Thoracic aorta (tissue), 2 donors: ENCODE measurements around the gene MKNK1. TPM values are rescaled to one million over a fixed set of nuclear protein-coding genes. Genes with fewer than 3 reads are reported as not detected.
"Not testable (repeated sequence)": the region's sequence is repeated elsewhere in the genome, so short reads cannot be mapped to it uniquely, and the experiment has no call there.

Experiments
- ATAC-seq: fragments of 150-250 bp; one replicate; pipeline ENCODE4 v1.8.0; 2017; ENCODE audit warnings: low read depth; ENCODE audit not compliant: insufficient number of reproducible peaks, low FRiP score
- DNase-seq: peaks from one replicate; pipeline ENCODE4 v3.0.0-alpha.2; 2020; ENCODE audit warnings: low spot score
- H3K27ac ChIP-seq, 2 donors: fragments of 200-600 bp; sonication (generic); 1 replicate in 1 of 2; 2 replicates in 1 of 2; pipeline ENCODE4 v1.5.1; 2016; ENCODE audit warnings: mild to moderate bottlenecking in 2 of 2, moderate library complexity in 2 of 2
- H3K27me3 ChIP-seq: fragments of 200-600 bp; sonication (generic); replicated peaks from 2 replicates; pipeline ENCODE4 v1.6.0; 2016; ENCODE audit warnings: mild to moderate bottlenecking; ENCODE audit not compliant: insufficient read depth
- H3K36me3 ChIP-seq: fragments of 200-600 bp; sonication (generic); one replicate; pipeline ENCODE4 v1.5.1; 2016
- H3K4me1 ChIP-seq, 2 donors: fragments of 200-600 bp; sonication (generic); 1 replicate in 1 of 2; 2 replicates in 1 of 2; pipeline versions ENCODE4 v1.5.1 to v1.6.0; 2016; ENCODE audit warnings: low read depth in 2 of 2, mild to moderate bottlenecking in 1 of 2; ENCODE audit not compliant: control insufficient read depth in 1 of 2
- H3K4me3 ChIP-seq: fragments of 200-600 bp; sonication (generic); 2 replicates; pipeline ENCODE4 v1.5.1; 2016; ENCODE audit warnings: mild to moderate bottlenecking
- H3K9me3 ChIP-seq: fragments of 200-600 bp; sonication (generic); 2 replicates; pipeline ENCODE4 v1.5.1; 2016
- total RNA-seq, 2 donors: library from RNA; depleted of rRNA; stranded (reverse); fragments of >200 nt; gene quantifications; one replicate each; pipeline versions ENCODE4 v1.1.0 to v1.2.3, GENCODE V29; 2016
- TF ChIP-seq, protein P1 (sequence below): fragments of 200-600 bp; sonication (generic); IDR thresholded peaks from one replicate; pipeline ENCODE4 v1.5.1; 2019; ENCODE audit warnings: antibody characterized with exemption

Gene MKNK1
- total RNA-seq: 100 to 1,000 TPM in 1 of 2 donors, 10 to 100 TPM in 1; 95.9 to 118 TPM

DNA sequence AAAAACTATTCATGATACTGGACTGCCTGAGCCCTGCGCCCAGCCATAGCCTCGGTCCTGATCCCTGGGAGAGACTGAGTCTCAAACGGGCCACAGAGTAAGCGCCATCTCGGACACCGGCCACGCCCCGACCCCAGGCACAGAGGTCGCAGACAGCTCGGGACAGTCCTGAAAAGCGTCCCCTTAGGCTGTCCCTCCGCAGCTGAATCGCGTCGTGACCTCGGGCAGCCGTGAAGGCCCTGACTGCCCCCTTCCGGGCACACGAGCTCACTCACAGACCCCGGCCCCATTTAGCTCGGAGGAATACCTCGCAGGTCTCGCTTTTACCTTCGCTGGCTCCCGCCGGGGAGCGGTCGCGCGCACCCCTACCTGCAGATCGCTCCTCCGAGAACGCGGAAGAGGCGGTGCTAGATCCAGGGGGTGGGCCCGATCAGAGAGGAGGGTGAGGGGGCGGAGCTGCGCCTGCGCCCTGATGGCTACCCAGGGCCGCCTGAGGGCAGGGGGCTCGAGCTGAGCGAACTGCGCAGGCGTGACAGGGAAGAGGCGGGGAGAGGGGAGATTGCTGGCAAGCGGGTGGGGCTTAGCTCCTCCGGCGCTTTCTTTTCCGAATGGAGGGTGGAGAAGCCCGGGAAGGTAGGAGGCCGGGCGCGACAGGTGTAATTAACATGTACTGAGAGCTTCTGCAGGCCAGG is at the start of gene MKNK1:
Gene MKNK1 (minus strand): TSS at position 411 of the 692 bp plus-strand sequence. CDS start 20,941 bp downstream, outside the sequence.
- H3K36me3 ChIP-seq: peaks cover 3% of the 10 kb centered on the region
- no peaks in the 10 kb centered on the region for H3K27me3 ChIP-seq
- H3K9me3 ChIP-seq: no peaks in the 10 kb centered on the region
- peak; percentile 79 for DNase-seq
- H3K4me3 ChIP-seq: peak within 1 kb of the TSS; percentile 88
- ATAC-seq: peak; percentile 71
- TF ChIP-seq, protein P1, sequence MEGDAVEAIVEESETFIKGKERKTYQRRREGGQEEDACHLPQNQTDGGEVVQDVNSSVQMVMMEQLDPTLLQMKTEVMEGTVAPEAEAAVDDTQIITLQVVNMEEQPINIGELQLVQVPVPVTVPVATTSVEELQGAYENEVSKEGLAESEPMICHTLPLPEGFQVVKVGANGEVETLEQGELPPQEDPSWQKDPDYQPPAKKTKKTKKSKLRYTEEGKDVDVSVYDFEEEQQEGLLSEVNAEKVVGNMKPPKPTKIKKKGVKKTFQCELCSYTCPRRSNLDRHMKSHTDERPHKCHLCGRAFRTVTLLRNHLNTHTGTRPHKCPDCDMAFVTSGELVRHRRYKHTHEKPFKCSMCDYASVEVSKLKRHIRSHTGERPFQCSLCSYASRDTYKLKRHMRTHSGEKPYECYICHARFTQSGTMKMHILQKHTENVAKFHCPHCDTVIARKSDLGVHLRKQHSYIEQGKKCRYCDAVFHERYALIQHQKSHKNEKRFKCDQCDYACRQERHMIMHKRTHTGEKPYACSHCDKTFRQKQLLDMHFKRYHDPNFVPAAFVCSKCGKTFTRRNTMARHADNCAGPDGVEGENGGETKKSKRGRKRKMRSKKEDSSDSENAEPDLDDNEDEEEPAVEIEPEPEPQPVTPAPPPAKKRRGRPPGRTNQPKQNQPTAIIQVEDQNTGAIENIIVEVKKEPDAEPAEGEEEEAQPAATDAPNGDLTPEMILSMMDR: peak; percentile 24
- peaks cover 27 to 85% of the 10 kb centered on the region in 2 donors for H3K4me1 ChIP-seq
- peak within 1 kb of the TSS; percentile 75 to 78 for H3K27ac ChIP-seq

DNA sequence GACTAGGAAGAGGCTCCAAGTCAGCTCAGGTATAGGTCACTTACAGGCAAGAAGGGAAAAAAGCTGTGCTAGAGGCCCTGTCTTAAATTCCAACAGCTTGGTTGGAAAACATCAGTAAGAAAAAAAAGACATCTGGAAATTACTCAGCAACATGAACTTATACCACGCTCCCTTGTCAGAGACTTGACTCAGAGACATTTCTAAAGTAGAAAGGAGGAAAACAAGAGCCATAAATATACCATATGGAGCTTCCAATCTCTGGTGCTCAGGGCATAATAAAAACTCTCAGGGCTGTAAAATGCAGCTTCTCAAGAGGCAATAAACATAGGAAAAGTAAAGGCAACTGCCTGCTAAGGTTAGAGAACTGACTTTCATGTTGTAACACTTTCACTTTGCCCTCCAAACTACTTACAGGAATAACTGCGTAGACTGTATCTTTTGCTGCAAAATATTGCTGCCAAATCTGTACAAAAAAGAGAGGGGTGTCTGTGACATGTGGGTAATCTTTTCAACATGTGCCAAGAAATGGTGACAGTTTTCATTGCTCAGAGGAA is 49.4 kb upstream of the MKNK1 start:
- no peaks in the 10 kb centered on the region for H3K27me3 ChIP-seq
- H3K4me1 ChIP-seq: no peaks in the 10 kb centered on the region
- H3K27ac ChIP-seq: peak overlapping the region in 1 of 2 donors; percentile 33
- H3K9me3 ChIP-seq: no peaks in the 10 kb centered on the region
- ATAC-seq: no peak
- TF ChIP-seq, protein P1: no peak
- DNase-seq: no peak
- H3K4me3 ChIP-seq: no peak overlapping the region
- peaks cover 35% of the 10 kb centered on the region for H3K36me3 ChIP-seq

DNA sequence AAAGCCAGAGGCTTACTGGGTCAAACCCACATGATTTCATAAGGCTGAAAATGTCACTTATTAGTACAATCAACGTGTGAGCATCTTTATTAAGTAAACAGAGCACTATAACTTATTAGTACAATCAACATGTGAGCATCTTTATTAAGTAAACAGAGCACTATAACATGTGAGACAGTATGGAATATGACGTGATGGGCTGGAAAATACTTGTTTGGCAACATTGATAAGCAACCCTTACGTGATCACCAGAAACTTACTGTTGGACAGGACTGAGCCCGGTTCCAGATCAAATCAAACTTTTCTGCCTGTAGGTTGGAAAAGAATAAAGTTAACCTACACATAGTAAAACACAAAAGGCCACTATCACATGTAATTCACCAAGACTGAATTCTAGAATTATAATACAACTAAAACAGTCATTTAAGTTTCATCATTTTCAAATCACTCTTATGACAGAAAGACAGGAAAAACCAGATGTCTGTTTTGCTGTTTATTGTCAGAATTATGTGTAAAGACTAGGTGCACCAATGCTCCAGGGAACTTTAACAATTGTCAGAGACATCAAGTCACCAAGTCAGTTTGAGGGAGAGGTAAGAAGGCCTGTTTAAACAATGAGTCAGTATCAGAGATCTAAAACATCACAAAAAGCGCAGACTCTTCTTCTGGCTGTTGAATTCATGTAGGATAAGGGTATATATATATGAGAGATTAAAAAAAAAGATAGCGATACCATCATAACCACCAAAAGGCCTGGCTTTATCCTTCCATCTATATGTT is 48.4 kb upstream of the MKNK1 start:
- H3K4me1 ChIP-seq: no peaks in the 10 kb centered on the region
- no peaks in the 10 kb centered on the region for H3K9me3 ChIP-seq
- ATAC-seq (no peak), DNase-seq (no peak)
- TF ChIP-seq, protein P1: no peak
- no peak overlapping the region for H3K4me3 ChIP-seq
- peak overlapping the region in 1 of 2 donors; percentile 33 for H3K27ac ChIP-seq
- peaks cover 29% of the 10 kb centered on the region for H3K36me3 ChIP-seq
- H3K27me3 ChIP-seq: no peaks in the 10 kb centered on the region

DNA sequence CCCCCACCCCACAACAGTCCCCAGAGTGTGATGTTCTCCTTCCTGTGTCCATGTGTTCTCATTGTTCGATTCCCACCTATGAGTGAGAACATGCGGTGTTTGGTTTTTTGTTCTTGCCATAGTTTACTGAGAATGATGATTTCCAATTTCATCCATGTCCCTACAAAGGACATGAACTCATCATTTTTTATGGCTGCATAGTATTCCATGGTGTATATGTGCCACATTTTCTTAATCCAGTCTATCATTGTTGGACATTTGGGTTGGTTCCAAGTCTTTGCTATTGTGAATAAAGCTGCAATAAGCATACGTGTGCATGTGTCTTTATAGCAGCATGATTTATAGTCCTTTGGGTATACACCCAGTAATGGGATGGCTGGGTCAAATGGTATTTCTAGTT is 47.1 kb upstream of the MKNK1 start:
- not testable (repeated sequence) for H3K27me3 ChIP-seq, H3K4me1 ChIP-seq, H3K27ac ChIP-seq, H3K4me3 ChIP-seq, H3K9me3 ChIP-seq, DNase-seq, ATAC-seq
- peaks cover 21% of the 10 kb centered on the region for H3K36me3 ChIP-seq

DNA sequence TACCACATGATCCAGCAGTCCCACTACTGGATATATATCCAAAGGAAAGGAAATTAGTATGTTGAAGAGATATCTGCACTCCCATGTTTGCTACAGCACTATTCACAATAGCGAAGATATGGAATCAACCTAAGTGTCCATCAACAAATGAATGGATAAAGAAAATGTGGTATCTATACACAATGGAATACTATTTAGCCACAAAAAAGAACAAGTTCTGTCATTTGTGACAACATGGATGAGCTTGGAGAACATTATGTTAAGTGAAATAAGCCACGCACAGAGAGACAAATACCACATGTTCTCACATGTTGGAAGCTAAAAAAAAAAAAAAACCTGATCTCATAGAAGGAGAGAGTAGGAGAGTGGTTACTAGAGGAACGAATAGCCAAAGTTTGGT is 46.4 kb upstream of the MKNK1 start:
- TF ChIP-seq, protein P1: no peak
- Histone ChIP-seq H3K27ac (no peak overlapping the region), H3K36me3 (peaks cover 15% of the 10 kb centered on the region), H3K4me3 (no peak overlapping the region), H3K27me3 (no peaks in the 10 kb centered on the region), H3K4me1 (no peaks in the 10 kb centered on the region), H3K9me3 (no peaks in the 10 kb centered on the region)
- ATAC-seq (no peak), DNase-seq (no peak)
